ENCODE results near the gene GPX5.
A peak's percentile ranks its signal among the peaks of the same experiment; 100 is the strongest.
"Not testable (repeated sequence)": the region's sequence is repeated elsewhere in the genome, so short reads cannot be mapped to it uniquely, and the experiment has no call there.

GPX5 gene

DNA sequence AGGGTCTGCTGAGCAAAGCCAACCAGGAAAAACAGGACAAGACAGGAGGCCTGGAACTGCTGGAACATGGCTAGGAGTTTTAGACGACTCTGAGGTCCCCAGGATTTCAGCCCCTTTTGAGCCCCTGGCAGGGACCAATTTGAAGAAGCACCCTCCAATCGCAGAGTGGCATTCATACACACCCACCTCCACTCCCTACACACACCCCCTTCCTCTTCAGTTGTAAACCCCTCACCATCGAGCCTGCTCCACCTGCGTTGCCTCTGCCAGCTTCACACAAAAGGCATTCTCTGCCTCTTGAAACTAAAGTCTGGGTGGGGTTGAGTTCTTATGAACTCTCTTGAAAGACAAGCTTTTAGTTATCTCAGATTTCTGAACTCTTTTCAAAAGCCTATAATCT lies 10.0 kb upstream of the GPX5 start, which contains the start of gene GPX6:
Gene GPX6 (minus strand): TSS at position 118 of the 400 bp plus-strand sequence. CDS start 50 bp downstream, at position 68.
- no peak for DNase-seq

DNA sequence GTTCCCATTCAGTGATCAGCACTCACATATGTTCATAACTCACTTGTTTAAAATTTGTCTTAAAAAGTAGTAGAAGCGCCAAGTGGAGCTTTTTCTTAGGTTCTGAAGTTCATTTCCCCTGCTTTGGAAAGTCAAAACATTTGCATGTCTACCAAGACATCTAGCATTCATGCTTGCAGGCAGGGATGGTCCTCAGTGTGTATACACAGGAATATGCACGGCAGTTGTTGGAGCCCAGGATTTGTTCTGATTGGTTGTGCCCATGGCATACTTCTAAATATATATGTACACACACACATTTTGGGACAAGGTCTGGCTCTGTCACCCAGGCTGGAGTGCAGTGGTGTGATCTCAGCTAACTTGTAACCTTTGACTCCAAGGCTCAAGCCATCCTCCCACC lies 7.7 kb upstream of the GPX5 start:
- DNase-seq = no peak

DNA sequence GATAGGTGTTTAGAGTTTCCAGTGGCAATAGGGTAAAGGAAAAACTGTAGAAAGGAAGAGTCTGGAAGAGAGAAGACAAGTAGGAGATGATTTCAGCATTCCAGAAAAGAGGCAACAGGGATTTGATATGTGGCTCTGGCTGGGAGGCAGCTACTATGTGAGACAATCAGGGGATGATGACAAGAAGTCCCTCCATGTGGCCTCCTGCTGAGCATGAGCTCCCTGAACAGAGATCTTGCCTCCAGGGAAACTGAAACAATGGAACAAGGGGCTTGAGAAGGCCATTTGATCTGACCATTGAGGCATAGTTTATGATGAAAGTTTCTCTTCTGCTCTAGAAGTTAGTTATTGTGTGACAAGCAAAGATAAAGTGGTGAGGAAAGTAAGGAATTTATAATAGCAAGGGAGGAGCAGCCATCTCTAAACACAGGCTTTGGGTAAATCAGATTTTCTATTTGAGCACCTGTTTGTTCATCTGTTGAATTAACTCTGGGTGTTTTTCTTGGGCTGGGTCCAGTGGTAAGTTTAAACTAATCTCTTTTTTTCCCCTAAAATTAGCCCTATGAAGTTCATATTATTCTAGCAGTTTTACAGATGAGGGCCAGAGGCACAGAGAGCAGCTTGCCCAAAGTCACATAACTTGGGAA lies 3.0 kb upstream of the GPX5 start:
- DNase-seq = no peak

DNA sequence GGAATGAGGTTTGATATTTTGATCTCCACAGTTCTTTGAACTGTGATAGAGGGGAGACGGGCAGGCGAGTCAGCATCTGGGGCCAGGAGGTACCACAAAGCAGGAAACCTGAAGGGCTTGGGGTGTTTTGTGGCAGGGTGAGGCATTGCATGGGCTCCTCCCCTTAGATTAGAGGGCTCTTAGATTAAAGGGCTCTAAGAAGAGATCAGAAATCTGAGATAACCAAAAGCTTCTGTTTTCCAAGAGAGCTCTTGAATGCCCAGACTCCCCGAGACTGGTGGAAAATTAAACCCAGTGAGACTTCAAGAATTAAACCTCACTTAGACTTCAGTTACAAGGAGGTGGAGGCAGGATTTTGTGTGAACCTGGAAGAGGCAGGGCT lies 2.4 kb upstream of the GPX5 start:
- peak; percentile 42 for DNase-seq

DNA sequence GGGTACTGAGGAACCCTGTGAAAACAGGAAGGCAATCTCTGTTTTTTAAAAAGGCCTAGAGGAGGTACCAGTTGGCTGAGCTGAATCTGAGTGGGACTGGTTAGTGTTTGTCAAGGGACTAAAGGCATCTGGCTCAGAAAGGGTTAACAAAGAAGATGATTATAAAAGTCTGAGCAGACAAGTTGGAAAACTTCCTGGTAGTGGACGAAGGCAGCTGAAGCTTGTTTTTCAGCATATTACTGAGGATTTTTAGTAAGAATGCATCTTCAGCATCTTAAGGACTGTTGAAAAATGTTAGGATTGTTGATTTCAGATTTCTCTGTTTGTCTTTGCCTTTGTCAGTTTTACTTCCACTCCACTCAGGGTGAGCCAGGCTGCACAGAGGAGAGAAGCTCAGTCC lies 5.1 kb downstream of the GPX5 start:
- DNase-seq = no peak

DNA sequence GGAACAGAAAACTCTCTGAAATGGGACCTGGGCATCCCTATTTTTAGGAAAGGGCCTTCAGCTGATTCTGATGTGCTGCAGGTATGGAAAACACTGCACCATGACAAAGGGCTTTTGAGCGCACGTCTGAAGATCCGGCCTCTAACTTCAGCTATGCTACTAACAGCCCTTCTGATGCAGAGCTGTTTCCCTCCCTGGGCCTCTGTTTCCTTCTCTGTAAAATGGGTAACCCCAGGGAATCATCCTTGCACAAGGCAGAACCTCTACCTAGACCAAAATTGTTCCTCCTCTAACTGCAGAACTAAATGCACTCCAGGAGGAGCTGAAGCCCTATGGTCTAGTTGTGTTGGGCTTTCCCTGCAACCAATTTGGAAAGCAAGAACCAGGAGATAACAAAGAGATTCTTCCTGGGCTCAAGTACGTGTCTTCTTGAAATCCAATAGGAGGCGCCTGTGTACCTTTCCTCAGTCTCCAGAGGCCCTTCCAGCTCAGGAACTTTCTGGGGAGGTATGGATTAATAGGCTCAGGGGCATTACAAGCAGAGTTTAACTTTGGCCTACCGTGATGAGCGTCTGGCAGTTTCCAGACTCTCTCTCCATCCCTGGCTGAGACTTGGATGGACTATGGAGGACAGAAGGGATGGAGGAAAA lies 5.9 kb downstream of the GPX5 start:
- DNase-seq = no peak

DNA sequence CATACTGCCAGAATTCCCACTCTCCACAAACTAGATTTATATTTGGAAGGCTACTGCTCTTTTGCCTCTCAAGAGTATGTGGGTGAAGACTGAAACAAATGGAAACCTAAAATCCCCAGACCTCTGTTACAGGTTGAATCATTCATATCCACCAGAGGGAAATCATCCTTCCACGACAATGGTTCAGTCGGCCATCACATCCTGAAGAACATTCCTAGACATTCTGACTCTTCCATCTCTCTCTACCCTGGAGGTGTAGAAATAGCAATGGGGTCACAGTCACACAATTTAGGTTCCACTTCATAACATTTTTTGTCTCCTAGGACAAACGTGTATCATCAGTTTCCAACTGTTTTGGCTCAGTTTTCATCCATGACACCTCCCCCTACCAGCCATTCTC lies 8.6 kb downstream of the GPX5 start:
- no peak for DNase-seq

DNA sequence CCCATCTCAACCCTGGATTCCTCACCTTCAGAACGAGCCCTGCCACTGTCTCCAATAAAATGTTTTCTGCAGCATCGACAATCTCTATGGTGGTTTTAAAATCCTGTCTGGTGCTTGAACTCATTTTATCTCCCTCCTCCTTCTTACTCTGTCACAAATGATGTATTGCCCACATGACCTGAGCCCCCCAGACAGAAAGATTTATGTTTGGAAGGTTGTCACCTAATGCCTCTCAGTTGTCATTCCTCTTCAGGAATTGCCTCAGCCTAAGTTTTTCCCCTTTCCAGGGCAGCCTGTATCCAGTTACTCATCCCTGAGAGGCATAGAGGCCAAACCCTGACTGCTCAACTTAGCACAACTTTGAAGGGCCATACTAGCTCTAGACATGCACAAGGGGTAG lies 9.2 kb downstream of the GPX5 start:
- no peak for DNase-seq

DNA sequence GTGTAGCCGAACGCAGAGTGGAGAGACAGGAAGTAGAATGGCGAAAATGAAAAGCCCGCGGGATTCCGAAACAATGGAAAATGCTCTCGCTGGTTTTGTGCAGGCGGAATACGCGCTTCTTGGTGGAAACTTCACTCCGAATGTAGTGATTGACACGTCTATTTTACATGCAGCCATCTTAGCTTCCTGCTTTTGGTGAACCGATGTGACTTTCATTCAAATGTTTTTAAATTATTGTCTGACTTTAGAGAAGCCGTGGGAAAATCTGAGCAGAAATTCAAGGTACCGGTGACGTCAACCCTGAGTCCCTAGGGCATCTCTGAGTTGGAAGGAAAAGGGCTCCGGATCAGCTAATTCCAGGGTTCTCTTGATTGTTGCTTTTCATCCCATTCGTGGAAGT lies 11.4 kb downstream of the GPX5 start:
- DNase-seq = no peak

DNA sequence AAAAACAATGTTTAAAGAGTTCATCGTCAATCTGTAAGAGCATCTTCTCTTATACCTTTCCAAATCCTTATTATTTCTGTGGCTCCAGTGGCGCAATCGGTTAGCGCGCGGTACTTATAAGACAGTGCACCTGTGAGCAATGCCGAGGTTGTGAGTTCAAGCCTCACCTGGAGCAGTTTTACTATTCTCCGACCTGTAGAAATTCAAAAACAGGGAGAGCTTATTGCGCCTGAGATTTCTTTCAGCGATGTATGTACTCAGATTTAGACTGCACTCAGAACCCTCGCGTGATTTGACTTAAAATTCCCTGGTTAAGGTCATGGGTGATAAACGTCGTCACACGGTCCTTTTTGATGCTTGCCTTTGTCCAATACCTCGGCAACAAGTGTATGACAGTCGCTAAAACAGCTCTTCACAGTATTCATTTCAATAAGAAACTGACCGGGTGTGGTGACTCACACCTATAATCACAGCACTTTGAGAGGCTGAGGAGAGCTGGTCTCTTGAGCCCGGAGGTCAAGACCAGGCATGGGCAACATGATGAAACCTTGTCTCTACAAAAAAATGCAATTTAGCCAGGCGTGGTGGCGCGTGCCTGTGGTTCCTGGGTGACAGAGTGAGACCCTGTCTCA lies 11.9 kb downstream of the GPX5 start:
- DNase-seq = peak; percentile 35

DNA sequence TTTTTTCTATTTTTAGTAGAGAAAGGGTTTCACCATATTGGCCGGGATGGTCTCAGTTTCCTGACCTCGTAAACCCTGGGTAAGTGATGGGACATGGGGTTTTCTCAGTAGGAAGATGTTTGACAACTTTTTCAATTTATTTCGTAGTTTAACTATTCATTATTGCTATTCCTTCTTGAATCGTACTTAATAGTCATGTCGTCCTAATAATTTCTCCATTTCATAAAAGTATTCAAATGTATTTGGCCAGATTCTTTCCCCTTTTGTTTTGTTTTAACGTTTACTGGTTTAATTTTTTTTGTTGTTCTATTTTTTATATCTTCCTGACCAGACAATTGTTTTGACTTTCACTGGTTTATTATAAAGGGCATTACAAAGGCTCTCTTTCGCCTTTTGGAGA lies 16.3 kb downstream of the GPX5 start:
- DNase-seq = no peak

DNA sequence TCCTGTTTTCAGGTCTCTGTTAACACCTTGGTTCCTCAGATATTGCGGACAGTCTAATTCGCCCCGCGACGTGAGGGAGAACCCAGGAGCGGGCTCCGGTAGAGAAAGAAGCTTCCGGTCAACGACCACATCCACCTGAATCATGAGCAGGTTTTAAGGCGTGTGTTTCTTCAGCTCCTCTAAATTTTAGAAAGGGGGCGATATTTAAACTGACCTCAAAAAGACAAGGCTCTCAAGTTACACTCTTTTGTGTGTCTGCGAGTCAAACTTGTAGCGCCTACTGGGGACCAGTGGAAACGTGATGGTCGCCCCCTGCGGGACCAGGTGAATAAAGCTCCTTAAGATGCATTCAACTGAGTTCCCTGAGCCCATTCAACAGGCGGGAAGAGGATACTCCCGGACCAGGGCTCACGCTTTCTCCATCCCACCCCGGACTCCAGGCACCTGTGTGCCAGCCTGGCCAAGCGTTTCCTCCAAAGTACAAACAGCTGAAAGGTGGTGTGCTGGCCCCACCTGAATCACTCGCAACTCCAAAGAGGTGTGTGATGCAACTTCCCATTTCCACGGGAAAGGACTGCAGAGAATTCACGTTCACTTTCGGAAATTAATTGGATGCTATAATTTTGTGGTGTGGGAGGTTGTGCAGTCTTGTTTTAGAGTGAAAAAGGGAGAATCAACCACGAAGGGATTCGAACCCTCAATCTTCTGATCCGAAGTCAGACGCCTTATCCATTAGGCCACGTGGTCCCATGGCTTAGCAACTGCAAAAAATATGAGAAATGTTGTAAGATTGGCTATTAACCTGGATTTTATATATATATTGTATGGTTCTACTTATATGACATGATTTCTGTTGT lies 17.0 kb downstream of the GPX5 start:
- DNase-seq = peak; percentile 58

DNA sequence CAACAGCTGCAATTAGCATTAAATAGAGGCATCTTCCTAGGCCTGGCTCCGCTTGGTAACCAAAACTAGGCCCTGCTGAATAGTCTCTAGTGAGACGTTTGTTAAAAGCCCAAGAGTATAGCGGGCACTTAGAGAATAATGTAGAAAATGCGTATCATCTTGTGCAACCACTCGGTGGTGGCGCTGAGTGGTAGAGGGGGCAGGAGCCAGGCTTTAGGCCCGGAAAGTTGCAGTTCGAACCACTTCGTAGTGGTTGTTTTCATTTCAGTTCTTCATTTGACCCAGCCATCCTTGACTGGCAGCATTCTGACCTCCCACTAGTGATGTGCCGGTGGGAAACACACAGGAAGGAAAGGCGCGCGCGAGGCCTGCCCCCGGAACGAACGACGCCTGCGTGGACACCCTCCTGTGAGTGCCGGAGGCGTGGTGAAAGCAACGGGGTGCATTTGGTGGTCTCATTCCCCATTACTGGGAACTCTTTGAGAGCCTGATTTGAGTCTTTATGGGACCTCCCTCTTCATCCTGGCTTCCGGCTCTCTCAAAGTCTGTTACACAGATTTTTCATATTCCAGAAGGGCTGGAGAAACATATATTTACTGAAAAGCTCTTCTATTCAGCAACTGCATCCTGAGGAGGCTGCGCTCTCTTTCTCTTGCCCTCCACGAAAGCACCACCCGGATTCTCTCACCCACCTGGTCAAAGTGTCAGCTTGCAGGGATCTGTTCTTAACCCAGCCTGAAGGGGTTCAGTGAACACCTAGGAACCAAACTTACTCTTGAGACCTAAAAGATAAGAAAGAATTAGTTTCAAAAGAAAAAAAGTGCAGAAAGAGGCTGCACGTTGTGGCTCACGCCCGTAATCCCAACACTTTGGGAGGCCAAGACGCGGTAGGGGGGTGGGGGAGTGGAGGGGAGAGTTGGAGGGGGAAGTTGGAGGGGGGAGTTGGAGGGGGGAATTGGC lies 18.2 kb downstream of the GPX5 start:
- DNase-seq = no peak

DNA sequence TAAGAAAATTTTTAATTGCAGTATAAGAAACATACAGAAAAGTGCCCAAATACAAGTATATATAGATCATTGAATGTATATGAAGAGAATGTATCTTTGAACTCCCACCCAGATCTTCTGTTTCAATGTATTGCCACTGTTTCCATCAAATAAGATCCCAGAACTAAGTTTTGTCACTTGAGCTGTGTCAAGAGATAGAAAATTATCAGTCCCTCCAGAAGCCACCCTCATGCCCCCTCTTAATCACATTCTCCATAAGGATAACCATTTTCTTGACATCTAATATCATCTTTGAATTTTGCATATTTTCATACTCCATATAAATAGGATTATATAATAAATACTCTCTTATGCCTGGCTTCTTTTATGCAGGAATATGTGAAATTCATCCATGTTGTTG lies 20.3 kb downstream of the GPX5 start:
- no peak for DNase-seq

DNA sequence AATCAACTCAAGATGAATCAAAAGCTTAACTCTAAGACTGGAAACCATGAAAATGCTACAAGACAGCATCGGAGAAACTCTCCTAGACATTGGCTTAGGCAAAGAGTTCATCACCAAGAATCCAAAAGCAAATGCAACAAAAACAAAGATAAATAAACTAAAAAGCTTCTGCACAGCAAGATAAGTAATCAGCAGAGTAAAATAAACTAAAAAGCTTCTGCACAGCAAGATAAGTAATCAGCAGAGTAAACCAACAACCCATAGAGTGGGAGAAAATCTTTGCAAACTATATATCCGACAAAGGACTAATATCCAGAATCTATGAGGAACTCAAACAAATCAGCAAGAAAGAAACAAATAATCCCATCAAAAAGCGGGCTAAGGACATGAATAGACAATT lies 21.3 kb downstream of the GPX5 start:
- not testable (repeated sequence) for DNase-seq

DNA sequence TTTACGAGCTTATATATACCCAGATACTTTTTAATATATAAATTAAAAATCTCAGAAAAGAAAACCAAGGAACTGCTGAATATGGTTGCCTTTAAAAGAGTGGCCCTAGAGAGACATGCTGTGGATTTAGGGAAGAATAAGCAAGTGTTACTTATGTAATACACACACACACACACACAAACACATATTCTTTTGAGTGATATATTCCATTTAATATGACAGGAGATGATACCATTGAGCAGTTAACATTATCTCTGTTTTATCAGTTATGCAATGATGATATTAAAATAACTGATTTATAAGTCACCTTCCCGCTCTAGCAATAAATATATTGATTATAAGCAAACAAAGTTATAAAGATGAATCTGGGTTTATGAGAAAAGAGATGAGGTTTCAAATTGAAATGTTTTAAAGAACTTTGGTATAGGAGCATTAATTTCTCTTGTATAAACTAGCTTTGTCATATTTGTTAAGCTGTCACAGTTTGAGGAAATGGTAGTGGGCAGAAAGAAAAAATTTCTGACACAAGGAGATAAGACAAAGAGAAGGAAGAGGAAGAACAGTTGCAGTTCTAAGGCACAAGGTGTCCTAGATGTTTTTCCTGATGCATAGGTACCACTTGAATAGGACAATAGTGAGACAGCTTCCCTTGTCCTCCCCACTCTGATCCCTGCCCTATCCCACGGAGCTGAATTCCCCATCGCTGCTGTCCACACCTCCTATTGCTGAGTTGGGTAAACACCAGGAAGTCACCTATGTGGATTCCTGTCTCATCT lies 26.4 kb downstream of the GPX5 start:
- DNase-seq = no peak

DNA sequence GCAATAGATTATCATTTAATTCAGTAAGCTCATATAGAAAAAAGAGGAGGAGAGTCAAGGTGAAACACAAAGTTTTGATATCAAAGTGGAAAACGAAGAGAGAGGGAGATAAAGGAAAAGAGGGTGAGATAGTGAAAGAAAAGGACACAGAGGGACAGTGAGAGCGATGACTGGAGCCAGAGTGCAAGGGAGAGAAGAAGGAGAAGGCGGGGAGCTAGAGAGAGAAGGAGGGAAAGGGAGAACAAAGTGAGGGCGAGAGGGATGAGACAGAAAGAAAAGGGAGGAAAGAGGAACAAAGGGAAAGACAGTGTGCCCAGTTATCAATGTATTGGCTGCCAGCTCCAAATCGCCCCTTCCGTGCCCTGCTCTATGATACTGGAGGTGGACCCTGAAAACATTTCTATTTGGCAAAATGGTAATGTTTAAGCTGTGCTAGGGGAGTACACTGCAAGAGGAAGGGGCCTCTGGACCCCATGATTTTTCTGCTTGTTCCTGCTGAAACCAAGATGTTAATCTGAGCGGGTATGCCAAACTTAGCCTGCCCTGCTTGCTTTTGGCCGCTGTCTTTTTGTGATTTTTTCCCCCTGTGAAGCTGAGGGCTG lies 27.8 kb downstream of the GPX5 start:
- no peak for DNase-seq

DNA sequence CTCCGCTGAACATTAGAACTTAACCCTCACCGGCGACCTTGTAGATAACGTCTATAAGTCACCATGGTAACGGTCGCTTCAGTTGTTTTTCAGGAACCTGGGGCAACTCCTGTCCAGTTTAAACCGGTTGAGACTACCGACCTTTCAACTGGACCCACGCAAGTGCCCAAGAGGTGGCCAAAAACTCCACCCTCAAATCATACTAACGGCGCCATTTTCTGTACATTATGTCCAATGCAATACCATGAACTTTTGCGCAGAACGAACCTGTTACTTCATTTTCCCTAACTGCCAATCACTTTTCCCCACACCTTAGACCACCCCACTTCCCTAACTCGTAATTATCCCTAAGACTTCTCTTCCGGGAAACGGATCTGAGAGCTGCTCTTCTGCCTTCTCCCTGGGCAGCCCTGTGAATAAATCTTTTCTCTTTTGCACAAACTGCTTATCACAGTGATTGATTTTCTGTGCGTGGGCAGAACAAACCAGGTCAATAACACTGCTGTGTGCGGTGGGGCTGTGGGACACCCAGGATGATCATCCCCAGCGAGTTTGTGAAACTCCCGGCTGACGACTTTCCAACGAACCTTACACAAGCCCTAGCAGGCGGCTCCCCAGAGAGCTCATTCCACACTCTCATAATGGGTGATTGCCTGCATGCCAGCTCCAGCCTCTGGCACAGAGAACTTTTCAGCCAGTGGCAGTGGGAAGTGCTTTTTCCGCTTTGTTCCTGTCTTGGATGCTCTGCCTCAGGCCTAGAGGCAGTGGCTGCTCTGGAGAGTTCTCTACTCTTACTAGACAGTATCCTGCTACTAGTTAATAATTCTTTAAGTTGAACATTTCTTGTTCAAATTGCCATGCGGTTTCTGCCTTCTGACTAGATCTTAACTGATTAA lies 28.6 kb downstream of the GPX5 start:
- DNase-seq = no peak

DNA sequence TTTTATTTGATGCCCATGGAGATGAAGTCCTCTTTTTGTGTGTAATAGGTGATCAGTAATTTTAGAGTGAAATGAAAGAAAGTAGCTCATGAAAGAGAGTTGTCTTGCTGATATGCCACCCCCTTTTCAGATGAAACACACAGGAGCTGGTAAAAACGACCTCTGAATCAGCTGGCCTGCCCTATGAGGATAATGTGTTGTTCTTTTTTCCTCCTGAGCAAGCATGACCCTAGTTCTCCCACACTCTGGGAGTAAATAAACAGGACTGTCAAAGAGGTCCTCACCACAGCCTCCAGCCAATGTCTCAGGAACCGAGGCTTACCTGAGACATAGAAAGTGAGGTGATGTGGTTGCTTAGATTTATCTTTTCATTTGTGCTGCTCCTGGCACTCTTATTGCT lies 29.5 kb downstream of the GPX5 start:
- DNase-seq = no peak

DNA sequence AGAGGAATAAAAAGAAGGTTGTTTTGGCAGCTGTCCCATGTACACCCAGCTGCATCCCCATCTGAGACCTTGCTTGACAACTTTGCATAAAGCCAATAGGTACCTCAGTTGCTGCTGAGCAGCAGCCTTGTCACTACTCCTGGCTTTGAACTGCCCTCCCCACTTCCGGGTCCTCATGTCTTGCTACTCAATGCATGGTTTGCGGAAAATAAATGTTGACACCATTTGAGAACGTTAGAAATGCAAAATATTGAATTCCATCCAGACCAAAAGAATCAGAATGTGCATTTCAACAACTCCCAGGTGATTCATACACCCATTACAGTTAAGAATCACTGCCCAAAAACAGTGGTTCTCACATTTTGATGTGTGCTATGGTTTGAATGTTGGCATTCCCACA lies 32.9 kb downstream of the GPX5 start:
- DNase-seq = no peak

Data from central memory CD4-positive, alpha-beta T cell (primary cell).